GM12874 (cell line): ENCODE measurements around the gene PAN3.

Experiments
- TF ChIP-seq, protein P1 (sequence below): IDR thresholded peaks from 2 replicates; pipeline ENCODE4 v1.5.1; 2011; ENCODE audit warnings: low read depth, mild to moderate bottlenecking, control low read depth, low read length, moderate library complexity; ENCODE audit not compliant: insufficient read depth

PAN3 gene

DNA sequence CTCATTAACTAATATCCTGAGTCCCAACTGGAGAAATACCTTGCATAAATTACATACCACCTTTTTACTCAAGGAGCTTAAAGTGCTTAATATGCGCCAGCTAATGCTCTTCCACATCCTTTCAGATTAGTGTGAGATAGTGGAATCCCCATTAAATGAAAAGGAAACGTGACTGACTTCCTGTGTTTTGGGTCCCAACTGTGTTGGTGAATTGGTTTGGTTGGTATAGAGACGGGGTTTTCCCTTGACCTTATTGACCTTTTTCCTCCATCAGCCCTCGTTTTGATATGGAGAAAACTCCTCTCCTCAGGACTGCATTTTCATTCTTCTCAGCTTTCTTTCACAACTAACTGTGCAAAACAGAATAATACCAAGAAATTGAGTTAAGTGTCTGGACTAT, 163.5 kb downstream of the PAN3 start:
- TF ChIP-seq, protein P1, sequence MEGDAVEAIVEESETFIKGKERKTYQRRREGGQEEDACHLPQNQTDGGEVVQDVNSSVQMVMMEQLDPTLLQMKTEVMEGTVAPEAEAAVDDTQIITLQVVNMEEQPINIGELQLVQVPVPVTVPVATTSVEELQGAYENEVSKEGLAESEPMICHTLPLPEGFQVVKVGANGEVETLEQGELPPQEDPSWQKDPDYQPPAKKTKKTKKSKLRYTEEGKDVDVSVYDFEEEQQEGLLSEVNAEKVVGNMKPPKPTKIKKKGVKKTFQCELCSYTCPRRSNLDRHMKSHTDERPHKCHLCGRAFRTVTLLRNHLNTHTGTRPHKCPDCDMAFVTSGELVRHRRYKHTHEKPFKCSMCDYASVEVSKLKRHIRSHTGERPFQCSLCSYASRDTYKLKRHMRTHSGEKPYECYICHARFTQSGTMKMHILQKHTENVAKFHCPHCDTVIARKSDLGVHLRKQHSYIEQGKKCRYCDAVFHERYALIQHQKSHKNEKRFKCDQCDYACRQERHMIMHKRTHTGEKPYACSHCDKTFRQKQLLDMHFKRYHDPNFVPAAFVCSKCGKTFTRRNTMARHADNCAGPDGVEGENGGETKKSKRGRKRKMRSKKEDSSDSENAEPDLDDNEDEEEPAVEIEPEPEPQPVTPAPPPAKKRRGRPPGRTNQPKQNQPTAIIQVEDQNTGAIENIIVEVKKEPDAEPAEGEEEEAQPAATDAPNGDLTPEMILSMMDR: no peak

DNA sequence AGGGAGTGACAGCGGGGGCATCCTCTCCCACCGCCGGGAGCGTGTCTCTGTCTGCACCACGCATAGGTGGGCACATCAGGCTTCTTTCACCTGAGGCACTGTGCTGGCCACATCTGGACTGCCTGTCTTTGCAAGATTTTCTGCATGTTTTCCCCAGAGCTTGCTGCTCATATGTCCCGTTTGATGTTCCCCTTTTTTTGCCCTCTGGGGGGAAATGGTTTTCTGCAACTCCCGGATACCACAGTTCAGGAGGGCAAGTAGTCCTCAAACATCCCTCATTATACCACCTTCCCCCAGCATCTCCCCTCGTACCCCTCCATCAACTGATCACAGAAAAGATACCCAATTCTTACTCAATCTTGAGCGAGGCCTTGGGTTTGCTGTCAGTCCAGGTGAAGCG, 168.0 kb downstream of the PAN3 start:
- TF ChIP-seq, protein P1: no peak

DNA sequence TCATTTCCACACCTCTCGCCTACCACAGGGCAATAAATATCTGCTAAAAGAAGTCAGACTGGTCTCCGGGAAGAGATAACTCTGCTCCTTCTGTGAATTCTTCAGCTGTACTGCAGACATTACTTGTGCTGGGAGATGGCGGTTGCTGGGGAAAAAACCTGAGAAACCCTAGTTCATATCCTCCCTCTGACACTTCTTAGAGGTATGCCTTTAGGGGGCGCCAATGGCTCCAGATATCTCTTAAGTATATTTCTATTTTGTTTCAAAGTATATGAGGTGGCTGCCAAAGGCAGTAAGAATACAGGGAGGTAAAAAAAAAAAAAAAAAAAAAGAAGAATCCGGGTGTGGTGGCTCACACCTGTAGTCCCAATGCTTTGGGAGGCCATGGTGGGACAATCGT, 175.2 kb downstream of the PAN3 start:
- TF ChIP-seq, protein P1: peak; percentile 25

DNA sequence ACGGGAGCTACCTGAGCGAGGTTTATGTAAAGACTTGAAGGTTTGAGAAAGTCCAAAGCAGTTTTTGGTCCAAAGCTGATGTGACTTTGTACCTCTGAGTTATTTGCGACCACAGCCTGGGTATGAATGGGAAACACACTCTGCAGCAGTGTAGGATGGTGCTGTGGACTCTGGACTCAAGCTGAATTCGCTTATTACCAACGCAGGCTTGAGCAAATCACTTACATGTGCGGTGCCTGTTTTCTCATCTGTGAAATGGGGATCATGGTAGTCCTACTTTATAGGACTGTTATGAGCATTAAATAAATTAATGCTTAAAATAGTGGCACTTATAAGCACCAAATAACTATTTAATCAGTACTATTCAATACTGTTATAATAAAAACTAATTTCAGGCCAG, 176.5 kb downstream of the PAN3 start:
- TF ChIP-seq, protein P1: no peak

DNA sequence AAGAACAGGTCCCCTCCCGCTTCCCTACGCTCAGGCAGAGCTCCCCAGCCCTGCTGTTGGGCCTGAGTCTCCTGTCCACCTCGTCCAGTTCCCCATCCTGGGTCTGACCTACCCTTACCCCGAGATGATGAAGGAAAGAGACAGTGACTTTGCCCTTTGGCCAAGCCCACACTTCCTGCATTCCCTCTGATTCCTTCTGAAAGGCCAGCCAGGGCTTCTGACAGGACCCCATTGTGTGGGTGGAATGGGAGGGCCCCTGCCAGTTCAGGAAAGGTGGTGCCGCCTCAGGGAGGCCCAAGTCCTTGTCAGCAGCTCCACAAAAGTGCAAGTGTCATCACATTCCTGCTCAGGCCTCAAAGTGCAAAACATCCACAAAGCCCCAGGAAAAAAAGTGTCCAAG, 177.8 kb downstream of the PAN3 start:
- TF ChIP-seq, protein P1: no peak

DNA sequence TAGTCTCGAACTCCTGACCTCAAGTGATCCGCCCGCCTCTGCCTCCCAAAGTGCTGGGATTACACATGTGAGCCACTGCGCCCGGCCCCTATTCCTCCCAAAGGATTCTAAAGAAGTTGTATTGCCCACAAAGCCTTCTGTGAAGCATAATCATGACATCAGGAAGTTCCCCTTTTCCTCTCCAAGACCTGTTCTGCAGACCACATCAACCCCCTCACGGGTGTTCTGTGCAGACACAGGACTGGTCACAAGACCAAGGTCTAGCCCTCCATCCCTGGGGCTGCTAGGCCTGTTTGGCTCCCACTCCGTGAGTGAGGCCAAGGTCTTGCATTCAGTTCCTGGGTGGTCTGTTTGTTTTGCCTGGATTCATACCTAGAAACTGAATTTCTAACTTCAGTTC, 178.5 kb downstream of the PAN3 start:
- TF ChIP-seq, protein P1: no peak

DNA sequence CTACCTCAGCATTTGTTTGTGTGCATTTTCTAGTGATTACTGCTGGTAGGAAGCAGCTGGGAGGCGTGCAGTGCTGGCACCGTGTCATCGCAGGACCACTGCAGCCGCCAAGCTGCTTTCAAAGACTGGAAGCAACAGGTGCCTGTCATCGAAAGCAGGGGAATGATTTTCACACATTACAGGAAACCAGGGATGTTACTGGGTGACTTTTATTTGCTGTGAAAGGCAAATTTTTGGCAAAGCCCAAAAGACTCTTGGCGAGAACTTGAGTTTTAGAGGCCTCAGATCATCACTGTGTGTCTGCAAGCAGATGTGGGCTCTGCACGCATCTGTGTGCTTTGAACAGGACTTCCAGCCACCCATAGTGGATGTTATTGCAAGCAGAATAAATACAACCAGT, 180.2 kb downstream of the PAN3 start:
- TF ChIP-seq, protein P1: no peak

DNA sequence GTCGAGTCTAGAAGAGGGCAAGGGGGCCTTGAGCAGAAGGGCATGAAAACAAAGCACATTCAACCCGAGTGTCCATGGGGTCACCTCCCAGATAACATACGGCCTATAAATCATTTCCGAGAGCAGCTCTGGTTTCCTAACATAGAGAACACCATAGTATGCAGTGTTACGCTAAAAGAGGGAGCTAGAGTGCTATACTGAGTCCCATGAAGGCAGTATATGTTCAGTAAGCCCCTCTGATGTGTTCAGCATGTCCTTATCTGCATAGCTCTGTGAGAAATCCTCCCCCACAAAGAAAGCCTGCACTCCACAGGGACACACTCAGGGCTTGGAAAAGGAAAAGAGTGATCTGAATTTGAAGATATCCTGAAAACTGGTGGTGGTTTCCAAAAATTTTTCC, 181.2 kb downstream of the PAN3 start:
- TF ChIP-seq, protein P1: no peak
